GM18868 (cell line): ENCODE measurements around the gene CUBN.

Experiments
- ATAC-seq: cut with Tn5 transposase; IDR thresholded peaks from one replicate; pipeline ENCODE4 v1.9.1; 2021; ENCODE audit warnings: mild to moderate bottlenecking, moderate library complexity; ENCODE audit not compliant: unreplicated experiment

CUBN gene

DNA sequence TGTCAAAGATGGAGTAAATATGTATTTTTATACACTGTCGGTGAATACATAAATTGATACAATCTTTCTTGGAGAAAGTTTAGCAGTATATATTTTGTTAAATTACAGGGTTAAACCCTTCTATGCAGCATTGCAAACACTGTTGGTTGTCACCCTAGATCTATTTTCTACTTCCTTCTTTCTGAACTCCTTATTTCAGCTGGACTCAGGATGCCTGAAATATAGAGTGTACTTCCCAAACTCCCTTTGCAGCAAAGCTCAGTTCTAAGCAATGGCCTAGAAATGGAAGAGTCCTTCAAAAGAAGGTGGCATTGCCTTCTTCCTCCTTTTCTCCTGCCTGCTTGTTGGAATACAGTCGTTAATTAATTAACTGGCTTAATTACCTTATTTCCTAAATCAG lies 20.6 kb downstream of the CUBN start:
- ATAC-seq, result no peak

DNA sequence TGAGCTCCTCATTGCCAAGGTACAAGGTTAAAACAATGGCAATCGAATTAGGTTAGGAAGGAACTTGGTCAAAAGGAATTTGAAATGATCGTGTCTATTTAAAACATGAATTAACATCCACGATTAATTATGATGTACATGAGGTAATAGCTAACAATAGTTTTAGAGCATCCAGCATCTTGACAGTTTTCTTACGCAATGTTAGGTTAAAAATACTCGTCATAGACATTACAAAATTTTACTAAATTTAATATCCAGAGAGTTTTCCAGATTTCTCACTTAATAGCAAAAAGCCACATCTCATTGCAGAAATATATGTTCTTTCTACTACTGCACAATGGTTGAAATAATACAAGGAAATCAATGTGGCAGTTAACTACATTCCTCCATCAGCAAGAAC lies 22.6 kb downstream of the CUBN start:
- no peak for ATAC-seq

DNA sequence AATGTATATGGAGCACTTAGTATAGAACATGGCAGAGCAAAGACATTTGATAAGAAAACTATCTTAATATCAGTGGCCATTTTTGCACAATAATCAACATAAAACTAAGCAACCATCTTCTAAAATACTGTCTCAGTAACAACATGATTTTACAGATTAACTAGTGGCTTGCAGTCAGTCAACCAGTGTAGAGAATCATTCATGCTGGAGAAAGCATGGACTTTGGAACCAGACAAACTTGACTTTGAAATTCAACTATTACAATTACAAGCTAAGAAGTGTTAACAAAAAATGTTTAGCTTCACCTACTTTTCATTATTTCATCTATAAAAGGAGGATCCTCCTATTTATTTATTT lies 27.7 kb downstream of the CUBN start:
- no peak for ATAC-seq

DNA sequence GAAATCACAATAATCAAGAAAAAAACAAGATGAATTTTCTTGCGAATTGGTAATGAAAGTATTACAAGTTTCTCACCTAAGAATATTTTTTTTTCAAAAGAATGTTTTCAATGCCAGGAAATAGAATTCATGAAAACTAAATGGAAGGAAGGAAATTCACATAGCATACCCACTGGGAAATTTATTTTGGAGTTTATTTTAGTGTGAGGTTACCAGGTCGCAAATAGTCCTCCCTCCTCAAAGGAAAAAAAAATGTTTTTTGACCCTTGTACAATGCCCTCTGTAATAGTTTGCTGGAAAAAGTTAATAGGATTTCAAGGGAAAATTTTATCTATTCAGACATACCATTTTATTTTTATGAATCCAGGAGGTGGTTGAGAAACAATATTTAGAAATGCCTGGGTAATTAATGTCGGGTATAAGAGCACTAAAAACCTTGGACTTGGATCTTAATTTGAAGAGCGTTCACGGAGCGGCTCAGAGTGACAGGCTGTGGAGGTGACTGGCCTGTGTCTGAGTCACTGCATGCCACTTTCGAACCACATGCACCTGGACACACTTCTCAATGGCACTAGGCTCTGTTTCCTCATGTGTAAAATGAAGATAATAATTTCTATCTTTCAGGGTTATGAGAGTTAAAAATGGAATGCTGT lies 28.2 kb downstream of the CUBN start:
- ATAC-seq, result no peak

DNA sequence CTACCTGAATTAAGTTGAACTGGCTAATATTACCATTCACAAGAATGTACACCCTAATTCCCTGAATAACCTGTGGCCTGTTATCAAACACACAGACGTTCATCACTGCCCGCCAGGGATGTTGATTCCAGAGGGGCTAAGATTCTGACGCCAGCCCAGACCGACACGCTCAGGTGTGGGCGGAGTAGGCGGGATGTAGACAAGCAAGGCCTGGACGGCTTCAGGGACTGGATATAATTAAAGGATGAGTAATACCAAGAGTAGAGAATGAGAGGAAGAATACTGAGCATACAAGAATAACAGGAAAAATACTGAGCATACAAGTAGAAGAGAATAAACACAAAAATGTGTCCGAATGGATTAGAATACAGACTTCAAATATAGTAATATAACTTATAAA lies 29.0 kb downstream of the CUBN start:
- ATAC-seq, result no peak

DNA sequence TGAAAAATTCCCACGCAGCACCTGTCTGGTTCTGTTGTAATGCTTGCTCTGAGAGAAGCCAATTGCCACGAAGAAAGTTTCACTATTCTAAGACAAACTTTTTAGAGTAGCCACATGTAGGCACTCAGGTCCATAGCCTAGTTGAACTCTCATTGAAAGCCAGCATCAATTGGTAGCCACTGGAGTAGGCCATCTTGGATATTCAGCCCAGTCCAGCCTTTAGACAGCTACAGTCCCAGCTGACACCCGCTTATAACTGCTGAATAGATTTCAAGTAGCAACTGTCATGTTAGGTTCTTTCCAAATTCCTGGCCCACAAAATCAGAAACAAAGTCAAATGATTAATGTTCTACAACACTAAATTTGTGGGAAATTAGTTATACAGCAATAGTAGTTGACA lies 31.6 kb downstream of the CUBN start:
- ATAC-seq, result no peak

DNA sequence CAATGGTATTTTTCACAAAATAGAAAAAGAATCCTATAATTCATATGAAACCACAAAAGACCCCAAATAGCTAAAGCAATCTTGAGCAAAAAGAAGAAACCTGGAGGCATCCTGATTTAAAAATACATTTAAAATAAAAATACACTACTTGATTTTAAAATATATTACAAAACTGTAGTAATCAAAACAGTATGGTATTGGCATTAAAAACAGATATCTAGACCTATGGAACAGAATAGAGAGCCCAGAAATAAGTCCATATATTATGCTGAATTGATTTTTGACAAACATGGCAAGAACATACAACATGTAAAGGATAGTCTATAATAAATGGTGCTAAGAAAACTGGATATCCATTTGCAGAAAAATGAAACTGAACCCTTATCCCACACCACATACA lies 34.8 kb downstream of the CUBN start:
- ATAC-seq, result no peak

DNA sequence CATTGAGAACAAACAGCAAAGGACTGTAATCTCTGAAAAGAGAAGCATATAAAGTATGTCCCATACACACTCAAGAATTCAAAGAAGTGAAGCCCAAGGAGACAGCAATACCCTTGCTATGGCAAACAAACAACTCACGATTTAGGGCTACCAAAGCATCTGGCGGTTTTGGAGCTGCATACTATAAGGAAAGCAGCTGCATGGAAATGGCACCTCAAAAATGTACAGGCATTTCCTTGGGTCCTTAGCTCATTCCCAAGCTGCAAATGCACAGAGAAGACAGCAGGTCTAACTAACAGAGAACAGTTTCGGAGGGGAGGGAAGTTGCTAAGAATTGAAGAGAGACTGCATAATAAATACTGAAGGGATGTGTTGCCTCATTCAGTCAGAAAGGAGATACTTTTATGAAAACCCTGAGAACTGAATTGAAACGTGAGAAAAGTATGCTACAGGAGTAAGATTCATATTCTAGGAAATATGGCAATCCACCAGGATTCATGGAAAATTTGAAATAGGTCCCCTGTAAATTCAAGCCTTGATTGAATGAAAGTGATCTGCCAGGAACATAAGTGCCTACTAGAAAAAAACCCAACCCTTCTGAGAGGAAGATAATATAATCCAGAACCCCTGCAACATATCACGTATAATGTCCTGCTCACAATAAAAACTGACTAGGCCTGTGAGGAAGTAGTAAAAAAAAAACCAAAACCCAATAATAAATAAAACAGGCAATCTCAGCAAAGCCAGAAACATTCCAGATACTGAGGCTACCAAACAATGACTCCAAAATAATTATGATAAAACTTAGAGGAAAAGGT lies 36.4 kb downstream of the CUBN start:
- ATAC-seq, result no peak

DNA sequence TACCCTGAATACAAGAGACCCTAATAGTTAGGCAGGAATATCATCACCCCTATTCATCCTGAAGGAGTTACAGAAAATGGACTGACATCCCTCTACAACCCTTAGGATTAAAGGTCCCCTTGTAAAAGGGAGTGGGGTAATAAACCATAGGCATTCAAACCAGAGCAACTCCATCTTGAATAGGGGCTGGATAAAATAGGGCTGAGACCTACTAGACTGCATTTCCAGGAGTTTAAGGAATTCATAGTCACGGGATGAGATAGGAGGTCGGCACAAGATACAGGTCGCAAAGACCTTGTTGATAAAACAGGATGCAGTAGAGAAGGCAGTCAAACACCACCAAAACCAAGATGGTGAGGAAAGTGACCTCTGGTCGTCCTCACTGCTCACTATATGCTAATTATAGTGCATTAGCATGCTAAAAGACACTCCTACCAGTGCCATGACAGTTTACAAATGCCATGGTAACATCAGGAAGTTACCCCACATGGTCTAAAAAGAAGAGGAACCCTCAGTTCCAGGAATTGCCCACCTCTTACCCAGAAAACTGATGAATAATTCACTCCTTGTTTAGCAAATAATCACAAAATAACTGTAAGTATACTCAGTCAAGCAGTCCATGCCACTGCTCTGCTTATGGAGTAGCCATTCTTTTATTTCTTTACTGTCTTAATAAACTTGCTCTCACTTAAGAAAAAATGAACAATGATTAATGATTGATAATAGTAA lies 37.2 kb downstream of the CUBN start:
- no peak for ATAC-seq

DNA sequence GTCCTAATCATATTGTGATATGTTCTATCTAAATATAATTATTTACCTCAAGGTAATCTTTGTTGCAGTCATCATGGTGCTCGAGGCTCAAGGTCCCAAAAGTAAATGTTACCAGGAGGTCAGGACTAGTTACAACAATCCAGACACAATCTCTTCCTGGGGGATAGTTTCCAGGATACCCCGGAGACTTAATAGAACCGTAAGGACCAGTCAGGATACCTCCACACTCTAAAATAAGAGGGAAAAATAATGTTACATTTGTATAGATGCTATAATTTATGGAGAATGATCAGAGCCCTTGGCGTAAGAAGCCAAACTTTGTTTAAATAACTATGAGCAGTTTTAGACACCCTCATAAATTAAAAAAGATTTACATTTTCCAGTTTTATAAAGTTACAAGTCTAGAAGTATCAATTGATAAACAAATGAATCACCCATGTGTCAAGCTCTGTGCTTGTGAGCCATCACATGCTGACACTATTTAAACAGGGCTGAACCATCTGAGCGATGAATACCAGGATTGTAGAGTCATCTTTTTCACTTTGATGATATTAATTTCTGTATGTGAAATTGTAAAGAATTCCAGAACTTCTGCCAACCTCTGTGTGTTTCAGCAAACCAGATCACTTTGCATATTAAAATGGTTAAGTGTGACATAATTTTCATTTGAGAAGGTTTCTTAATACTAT lies 41.3 kb downstream of the CUBN start:
- no peak for ATAC-seq

DNA sequence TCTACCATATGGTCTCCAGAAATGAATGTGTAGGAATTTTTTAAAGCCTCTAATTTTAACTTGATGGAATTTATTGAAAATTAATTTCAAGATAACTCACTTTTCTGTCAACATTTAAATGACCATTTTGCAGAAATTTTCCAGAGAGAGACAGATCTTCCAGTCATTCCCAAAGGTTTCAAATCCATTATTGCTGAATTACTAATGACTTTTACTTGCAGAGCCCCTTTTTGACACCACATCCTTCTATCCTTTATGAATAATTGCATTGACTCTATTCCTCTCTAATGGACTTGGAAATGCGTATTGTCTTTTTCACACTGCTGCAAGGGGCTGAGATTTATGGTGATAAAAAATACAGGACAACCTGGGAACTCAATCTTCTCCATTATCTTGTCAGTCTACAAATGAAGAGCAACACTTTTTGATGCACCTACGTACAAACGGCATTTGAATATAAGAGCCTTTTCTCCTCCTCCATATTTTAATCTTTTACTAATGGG lies 42.7 kb downstream of the CUBN start:
- ATAC-seq, result no peak

DNA sequence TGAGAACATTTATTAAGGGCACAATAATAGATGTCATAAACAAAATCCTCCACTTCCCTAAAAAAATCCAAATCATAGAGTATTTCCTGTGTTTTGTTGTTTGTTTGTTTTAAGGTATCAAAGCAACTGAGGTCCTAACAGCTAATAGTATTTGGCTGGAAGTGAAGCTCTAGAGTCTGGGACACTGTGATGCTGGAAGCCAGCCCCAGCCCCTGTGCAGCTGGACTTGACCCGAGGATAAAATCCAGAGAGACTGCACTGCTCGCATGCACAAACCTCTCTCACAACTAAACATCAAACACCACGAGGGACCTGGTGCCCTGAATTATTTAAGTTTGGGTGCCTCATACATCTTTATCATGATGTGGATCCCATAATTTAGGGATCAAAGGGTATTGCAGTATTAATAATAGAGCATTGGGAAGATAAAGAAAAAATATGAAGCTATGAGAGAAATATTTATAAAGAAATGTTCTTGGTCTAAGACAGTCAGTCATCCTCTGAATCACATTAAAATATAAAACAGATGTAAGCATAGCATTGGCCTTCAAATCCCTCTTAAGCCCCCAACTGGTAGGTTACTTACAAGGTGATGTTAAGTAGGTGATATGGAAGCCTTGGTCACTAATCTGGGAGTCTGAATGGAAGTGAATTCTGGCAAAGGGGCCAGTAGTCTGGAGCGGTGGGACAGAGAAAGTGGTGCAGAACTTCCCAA lies 44.4 kb downstream of the CUBN start:
- no peak for ATAC-seq

DNA sequence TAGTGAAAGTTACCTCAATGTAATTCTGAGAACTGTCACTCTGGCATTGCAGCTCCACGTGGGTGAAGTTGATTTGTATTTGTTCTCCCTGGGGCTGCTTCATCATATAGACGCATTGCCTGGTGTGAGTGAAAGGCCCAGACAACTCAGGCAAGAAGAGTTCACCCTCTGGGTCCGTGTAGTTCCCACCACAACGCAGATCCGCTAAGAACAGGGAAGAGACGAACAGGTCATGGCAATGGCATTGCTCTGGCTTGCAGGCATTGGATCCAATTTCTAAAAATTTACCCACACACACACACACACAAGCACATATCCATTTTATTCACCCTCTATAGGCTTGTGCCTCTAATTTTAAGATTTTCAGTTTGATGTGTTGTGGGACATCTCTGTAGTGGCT lies 45.4 kb downstream of the CUBN start:
- no peak for ATAC-seq

DNA sequence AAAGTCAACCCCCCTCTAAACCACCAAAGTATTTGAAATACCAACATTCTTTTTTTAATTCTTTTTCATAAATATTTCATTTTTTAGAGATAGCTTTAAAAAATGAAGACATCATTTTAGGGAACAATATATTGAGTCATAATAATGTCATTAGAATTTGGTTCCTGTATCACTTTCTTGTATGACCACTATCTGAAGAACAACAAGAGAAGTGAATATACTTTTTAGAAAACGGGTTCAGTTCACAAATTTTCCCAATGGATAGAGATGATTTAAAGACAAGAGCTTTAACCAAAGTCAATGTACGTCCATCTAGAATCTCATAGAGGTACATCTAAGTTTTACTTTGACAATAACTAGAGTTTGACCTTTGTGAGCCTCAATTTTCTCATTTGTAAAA lies 48.2 kb downstream of the CUBN start:
- no peak for ATAC-seq

DNA sequence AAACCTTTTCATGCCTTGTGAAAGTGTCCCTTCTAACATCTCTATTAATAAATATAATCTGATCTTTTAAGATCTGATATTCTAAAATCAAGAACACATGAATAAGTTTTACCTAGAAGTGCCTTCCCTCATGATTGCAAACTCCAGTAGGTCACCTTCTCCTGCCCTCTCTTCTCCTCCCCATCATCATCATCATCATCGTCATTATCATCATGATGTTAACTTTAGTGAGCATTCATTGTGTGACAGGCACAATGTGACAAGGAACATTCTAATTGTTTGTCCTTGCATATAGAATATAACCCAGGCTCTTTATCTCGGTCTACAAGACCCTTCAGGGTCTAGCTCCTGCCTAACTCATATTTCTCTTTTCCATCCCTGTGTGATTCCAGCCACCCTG lies 51.7 kb downstream of the CUBN start:
- ATAC-seq, result no peak

DNA sequence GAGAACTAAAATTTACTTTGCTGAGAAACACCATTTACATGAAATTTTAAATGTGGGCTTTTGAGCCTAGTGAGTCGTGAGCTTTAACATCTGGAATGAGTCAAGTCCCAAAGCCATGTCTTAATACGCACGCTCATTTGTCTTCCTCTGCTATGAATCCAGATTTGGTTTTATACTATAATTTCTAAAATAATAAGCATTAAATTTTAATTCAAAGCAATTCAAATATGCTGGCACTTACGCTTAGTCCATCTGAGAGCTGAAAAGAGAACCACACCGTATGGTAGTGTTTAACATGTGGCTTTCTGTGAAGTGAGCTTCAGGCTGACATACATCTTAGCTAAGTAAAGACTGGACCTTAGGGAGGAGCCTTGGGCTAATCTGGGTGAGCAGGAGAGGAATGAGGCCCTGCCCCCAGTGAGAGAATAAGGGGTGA lies 52.2 kb downstream of the CUBN start:
- ATAC-seq, result no peak

DNA sequence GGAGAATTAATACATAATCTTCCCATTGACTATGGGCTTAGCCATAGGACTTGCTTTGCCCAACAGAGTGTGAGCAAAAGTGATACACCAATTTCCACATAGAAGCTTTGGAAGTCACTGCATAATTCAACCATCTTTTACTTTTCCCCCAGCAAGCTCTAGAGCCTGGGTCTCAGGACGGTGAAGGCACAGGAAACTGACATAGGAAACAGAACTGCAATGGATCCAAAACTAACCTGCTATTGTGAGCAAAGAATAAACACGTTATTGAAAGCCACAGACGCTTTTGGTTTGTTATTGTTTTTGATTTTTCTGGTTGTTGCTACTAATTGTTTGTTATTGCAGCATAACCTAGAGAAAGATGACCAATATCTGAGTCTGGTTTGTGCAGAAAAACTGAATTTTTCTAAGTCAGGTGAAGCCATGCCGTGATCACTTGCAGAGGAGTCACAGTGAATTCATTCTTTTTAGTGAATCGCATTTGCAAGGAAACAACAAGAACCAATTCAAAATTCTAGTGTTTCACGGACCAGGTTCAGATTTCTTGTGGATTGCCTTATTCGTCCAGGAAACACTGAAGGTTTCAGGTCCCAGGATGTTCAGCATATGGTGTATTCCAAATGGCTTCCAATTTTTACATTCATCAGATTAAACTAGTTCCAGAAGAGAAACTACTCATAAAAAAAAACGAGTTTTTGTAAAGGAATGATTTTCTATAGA lies 52.8 kb downstream of the CUBN start:
- no peak for ATAC-seq

DNA sequence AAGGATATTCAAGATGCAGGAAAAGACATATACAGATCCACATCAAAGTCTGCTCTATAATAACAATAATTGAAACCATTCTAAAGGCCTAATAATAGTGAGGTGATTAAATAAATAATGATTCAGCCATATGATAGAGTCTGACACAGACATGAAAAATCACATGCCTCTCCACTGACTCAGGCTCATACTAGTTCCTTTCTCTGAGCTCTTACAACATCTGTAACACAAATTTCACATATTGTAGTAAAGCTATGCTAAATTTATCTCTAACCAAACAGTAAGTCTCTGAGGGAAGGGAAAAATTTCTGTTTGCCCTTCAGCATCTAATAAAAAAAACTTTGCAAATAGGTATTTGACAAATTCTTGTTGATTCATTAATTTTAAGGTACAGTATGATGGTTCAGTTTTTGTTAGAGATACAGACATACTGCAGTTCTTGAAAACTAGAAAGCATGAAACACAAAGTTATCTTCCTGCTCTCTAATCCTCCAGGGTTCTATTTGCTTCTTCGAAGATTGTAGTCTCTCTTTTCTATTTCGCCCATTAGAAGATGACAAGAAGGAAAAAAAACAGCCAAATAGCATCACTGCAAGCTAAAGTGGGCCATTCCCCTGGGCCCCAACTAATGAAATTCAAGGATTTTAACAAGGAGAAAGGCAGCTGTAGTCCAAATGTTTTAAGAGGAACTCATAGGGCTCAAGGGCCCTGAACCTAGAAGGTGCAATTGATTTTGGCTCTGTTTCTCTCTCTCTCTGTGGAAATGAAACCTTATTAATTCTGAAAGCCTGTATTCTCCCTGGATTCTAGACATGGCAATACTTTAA lies 53.9 kb downstream of the CUBN start:
- no peak for ATAC-seq

DNA sequence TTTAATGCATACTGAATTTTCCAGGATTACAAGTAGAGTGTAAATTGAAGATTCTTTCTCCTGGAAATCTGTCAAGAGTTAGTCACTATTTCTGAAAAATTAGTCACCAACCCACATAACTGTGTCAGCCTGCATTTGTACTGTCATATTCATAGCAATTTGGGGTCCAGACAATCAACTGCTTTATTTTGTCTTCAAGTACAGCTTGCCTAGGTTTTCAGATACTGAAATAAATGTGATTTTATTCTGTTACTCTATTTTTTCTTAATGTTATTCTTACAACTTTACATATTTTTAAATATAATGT lies 55.1 kb downstream of the CUBN start:
- ATAC-seq, result no peak
